Psoas muscle (tissue), 8 donors: ENCODE results near the gene PHACTR3. TPM values are rescaled to one million over a fixed set of nuclear protein-coding genes. Genes with fewer than 3 reads are reported as not detected.

Experiments
- ATAC-seq, 4 donors: fragments of 200-7000 bp; cut with Tn5 transposase; one replicate each; pipeline ENCODE4 v1.9.1; 2020; ENCODE audit warnings: moderate library complexity in 3 of 4, mild to moderate bottlenecking in 2 of 4
- DNase-seq, 2 donors: peaks; one replicate each; pipeline ENCODE4 v3.0.0-alpha.2; 2020
- H3K27ac ChIP-seq: fragments of 200-600 bp; one replicate; pipeline ENCODE4 v1.8.0; 2022
- H3K27me3 ChIP-seq, 3 donors: fragments of 200-600 bp in 1 of 3; one replicate each; pipeline versions ENCODE4 v1.6.1 to v1.8.0; 2013 to 2022; ENCODE audit warnings: low read length in 2 of 3, mild to moderate bottlenecking in 2 of 3, moderate library complexity in 1 of 3; ENCODE audit not compliant: insufficient read depth in 3 of 3
- H3K36me3 ChIP-seq, 2 donors: fragments of 200-600 bp in 1 of 2; one replicate each; pipeline versions ENCODE4 v1.6.1 to v1.8.0; 2013 to 2022; ENCODE audit warnings: low read depth in 1 of 2, mild to moderate bottlenecking in 1 of 2, moderate library complexity in 1 of 2; ENCODE audit not compliant: insufficient read depth in 1 of 2
- H3K4me1 ChIP-seq: fragments of 200-600 bp; one replicate; pipeline ENCODE4 v1.8.0; 2022
- H3K4me3 ChIP-seq: fragments of 200-600 bp; one replicate; pipeline ENCODE4 v1.8.0; 2022; ENCODE audit warnings: mild to moderate bottlenecking
- H3K9me3 ChIP-seq: fragments of 200-600 bp; one replicate; pipeline ENCODE4 v1.8.0; 2022
- WGBS, 3 donors: extraction: QIAGEN DNeasy Blood & Tissue Kit; methylation state at CpG; one replicate each; pipeline versions ENCODE4 v1.1.6 to v1.1.7; 2013; 5-methylcytosine and 5-hydroxymethylcytosine counted together
- intact Hi-C, 2 donors: fragments of 100-400 bp; cut with DNase I; formaldehyde crosslinking; loops; one replicate each; pipeline versions ENCODE4 v1.11.0 to v1.14.2; 2022
- polyA plus RNA-seq, 3 donors: library from polyadenylated mRNA; stranded (reverse); fragments of 200-250 nt; gene quantifications; one replicate each; pipeline ENCODE4 v1.2.3, GENCODE V29; 2013
- total RNA-seq, 4 donors: library from RNA; stranded (reverse); fragmentation: NEBNext Ultra II Directional in 2 of 4; extraction: Animal tissue kit (Norgen Biotek cat#: 25700) in 2 of 4; gene quantifications; one replicate each; pipeline versions ENCODE4 v1.2.1 to v1.2.4, GENCODE V29; 2021 to 2023
- TF ChIP-seq, protein P1 (sequence below): fragments of 200-600 bp; IDR thresholded peaks from one replicate; pipeline ENCODE4 v1.8.0; 2022; ENCODE audit warnings: antibody characterized with exemption
- donor health status: healthy with polysubstance abuse.
- donor health status: DM: no; HTN: no; CAD: no; lungs with moderate emphysema.
- donor health status: Bipolar disorder and iron deficiency.
- donor health status: healthy.
- donor health status: DM: yes; HTN: yes; CAD: no.
- donor health status: DM: no; HTN: no; CAD: no.
- donor health status: DM: no; HTN: no; CAD: no.
- donor health status: DM: yes; HTN: yes; CAD: no.

Gene PHACTR3
- total and polyA plus RNA-seq, 7 donors, result 0.10 to 0.46 (median 0.15) TPM; not detected in 3

DNA sequence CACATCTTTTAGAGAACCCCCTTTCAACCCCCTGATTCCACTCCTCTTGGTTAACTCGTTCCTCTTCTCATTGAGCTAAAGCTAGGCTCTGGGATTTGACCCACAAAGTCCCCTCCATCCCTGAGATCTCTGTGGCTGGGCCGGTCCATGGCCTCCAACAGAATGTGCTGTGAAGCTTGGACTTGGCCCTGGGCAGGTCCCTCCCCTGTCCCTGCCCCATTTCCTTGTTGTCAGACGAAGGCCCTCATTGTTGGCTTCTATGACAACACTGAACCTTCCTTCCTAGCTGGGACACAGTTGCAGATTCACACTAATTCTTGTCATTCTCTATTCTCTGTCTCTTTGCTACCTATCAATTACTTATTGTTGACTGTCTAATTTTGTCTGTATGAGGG is 173.0 kb downstream of the PHACTR3 start:
- Histone ChIP-seq H3K4me3 (no peak overlapping the region), H3K27ac (no peak overlapping the region), H3K27me3 (no peaks in the 10 kb centered on the region), H3K4me1 (no peaks in the 10 kb centered on the region), H3K9me3 (no peaks in the 10 kb centered on the region), H3K36me3 (no peaks in the 10 kb centered on the region)
- intact Hi-C loops, result loop anchor here in 1 of 2 donors (10.0 kb wide), 1 partner anchor 77 kb away; no protein-coding TSS in a partner anchor
- no peak for DNase-seq
- ATAC-seq, result no peak
- 71 to 77% (median 76%) methylated on average over 3 of the region's 3 CpGs for WGBS, 3 donors
- TF ChIP-seq, protein P1, sequence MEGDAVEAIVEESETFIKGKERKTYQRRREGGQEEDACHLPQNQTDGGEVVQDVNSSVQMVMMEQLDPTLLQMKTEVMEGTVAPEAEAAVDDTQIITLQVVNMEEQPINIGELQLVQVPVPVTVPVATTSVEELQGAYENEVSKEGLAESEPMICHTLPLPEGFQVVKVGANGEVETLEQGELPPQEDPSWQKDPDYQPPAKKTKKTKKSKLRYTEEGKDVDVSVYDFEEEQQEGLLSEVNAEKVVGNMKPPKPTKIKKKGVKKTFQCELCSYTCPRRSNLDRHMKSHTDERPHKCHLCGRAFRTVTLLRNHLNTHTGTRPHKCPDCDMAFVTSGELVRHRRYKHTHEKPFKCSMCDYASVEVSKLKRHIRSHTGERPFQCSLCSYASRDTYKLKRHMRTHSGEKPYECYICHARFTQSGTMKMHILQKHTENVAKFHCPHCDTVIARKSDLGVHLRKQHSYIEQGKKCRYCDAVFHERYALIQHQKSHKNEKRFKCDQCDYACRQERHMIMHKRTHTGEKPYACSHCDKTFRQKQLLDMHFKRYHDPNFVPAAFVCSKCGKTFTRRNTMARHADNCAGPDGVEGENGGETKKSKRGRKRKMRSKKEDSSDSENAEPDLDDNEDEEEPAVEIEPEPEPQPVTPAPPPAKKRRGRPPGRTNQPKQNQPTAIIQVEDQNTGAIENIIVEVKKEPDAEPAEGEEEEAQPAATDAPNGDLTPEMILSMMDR, result no peak

DNA sequence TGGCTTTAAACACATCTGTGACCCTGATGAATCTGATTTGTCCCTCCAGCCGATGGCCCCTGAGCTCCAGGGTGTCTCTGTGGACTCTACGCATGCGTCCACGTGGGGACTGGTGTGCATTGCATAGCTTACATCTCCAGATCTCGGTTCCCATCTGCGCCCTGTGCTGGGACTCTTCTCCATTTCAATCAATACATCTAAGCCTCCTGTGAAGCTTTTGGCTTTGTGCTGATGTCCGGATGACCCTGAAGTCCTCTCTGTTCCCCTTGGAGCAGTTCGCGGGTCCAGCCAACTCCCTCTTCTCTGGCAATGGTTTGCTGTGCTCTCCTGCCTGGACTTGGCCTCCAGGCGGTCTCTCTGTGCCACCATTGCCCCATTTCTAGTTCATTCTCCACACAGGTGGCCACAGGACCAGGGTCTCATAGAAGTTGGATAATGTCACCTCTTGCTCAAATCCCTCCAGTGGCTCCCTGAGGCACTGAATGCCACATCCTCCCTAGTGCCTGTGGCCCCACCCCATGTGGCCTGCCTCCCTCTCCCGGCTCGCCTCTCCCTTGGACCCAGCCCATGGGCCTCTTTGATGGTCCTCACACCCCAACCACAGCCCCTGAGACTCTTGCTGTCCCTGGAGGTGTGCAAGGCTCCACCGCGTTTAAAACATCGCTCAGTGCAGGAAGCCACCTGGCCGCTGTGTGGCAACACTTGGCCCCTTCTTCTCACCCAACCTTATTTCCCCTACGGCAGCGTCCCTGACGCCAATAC is 173.7 kb downstream of the PHACTR3 start:
- Histone ChIP-seq H3K36me3 (no peaks in the 10 kb centered on the region), H3K27me3 (no peaks in the 10 kb centered on the region), H3K27ac (no peak overlapping the region), H3K4me3 (no peak overlapping the region), H3K9me3 (no peaks in the 10 kb centered on the region), H3K4me1 (no peaks in the 10 kb centered on the region)
- DNase-seq, result no peak
- 84 to 92% (median 85%) methylated on average over 19 of the region's 19 CpGs for WGBS, 3 donors
- TF ChIP-seq, protein P1, result no peak
- intact Hi-C loops, result loop anchor here in 1 of 2 donors (10.0 kb wide), 1 partner anchor 77 kb away; no protein-coding TSS in a partner anchor
- ATAC-seq, result no peak

- intact Hi-C loops, result loop anchor here in 1 of 2 donors (10.0 kb wide), 1 partner anchor 76 kb away; no protein-coding TSS in a partner anchor
- no peak overlapping the region for H3K4me3 ChIP-seq
- WGBS, 3 donors, result 74 to 85% (median 80%) methylated on average over 12 of the region's 12 CpGs
- H3K27ac ChIP-seq, result no peak overlapping the region
- DNase-seq (no peak), ATAC-seq (no peak)
- H3K36me3 ChIP-seq, result no peaks in the 10 kb centered on the region
- H3K9me3 ChIP-seq, result no peaks in the 10 kb centered on the region
- TF ChIP-seq, protein P1, result no peak
- H3K27me3 ChIP-seq, result no peaks in the 10 kb centered on the region
- no peaks in the 10 kb centered on the region for H3K4me1 ChIP-seq
Measured at GRCh38 chr20:59778615-59779200, 174.4 kb downstream of the PHACTR3 start.

DNA sequence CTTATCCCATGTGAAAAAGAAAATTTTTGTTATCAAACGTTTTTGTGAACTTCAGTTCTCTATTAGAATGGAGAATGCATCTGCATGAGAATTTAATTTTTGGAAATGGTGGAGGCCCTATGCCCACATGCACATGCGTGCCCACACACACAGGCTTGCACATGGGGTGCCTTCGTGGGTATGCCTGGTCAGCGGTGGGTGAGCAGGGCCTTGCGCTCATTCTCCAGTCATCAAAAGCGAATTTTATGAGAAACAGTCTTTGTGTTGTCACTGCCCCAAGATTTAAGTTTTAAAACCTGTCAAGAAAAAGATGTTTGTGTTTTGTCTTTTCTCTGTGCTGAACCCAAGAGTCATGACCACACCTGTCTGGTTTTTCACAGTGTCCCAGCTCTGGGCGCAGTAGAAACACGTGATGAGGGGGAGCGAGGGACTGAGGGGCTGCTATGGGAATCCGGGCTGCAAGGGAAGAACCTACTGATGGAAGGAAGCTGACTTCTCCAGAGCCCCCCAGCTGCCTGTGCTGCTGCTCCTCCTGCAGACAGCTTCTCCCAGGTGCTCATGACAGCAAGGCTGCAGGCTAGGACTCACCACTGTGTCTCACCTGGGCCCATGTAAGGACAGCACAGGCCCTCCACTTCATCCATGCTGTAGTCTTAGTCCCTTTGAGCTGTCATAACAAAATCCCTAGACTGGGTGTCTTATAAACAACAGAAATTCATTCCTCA is 175.5 kb downstream of the PHACTR3 start:
- H3K27ac ChIP-seq, result no peak overlapping the region
- H3K4me1 ChIP-seq, result no peaks in the 10 kb centered on the region
- TF ChIP-seq, protein P1, result no peak
- no peaks in the 10 kb centered on the region for H3K36me3 ChIP-seq
- no peaks in the 10 kb centered on the region for H3K27me3 ChIP-seq
- H3K9me3 ChIP-seq, result no peaks in the 10 kb centered on the region
- 66 to 80% (median 68%) methylated on average over 10 of the region's 10 CpGs for WGBS, 3 donors
- intact Hi-C loops, result loop anchor here in 1 of 2 donors (10.0 kb wide), 1 partner anchor 75 kb away; no protein-coding TSS in a partner anchor
- no peak overlapping the region for H3K4me3 ChIP-seq
- ATAC-seq (no peak), DNase-seq (no peak)
